Esophagus muscularis mucosa (tissue), 4 donors: ENCODE measurements around the gene MAGI2. TPM values are rescaled to one million over a fixed set of nuclear protein-coding genes. Genes with fewer than 3 reads are reported as not detected.

Experiments
- DNase-seq: peaks from one replicate; pipeline ENCODE4 v3.0.0-alpha.2; 2017; ENCODE audit errors: extremely low spot score
- H3K27ac ChIP-seq, 4 donors: fragments of 200-600 bp; sonication (generic); replicated peaks in 1 of 4; 1 replicate in 3 of 4; 2 replicates in 1 of 4; pipeline ENCODE4 v1.5.1; 2016 to 2019; ENCODE audit warnings: mild to moderate bottlenecking in 1 of 4
- H3K27me3 ChIP-seq, 4 donors: fragments of 200-600 bp; sonication (generic); one replicate each; pipeline versions ENCODE4 v1.5.1 to v1.6.0; 2016 to 2019
- H3K36me3 ChIP-seq, 4 donors: fragments of 200-600 bp; sonication (generic); one replicate each; pipeline ENCODE4 v1.5.1; 2016 to 2019
- H3K4me1 ChIP-seq, 4 donors: fragments of 200-600 bp; sonication (generic); one replicate each; pipeline ENCODE4 v1.5.1; 2016 to 2019
- H3K4me3 ChIP-seq, 4 donors: fragments of 200-600 bp; sonication (generic); 1 replicate in 2 of 4; 2 replicates in 2 of 4; pipeline ENCODE4 v1.5.1; 2016 to 2019; ENCODE audit warnings: mild to moderate bottlenecking in 4 of 4, moderate library complexity in 1 of 4
- H3K9me3 ChIP-seq, 4 donors: fragments of 200-600 bp; sonication (generic); 1 replicate in 3 of 4; 2 replicates in 1 of 4; pipeline ENCODE4 v1.5.1; 2016 to 2019
- EP300 ChIP-seq: sonication (generic); formaldehyde crosslinking; IDR thresholded peaks from one replicate; pipeline ENCODE4 v1.6.1; 2017; ENCODE audit warnings: antibody characterized with exemption
- POLR2A ChIP-seq: fragments of 450-650 bp; IDR thresholded peaks from one replicate; pipeline ENCODE4 v1.6.1; 2017; ENCODE audit warnings: antibody characterized with exemption, moderate library complexity, mild to moderate bottlenecking, low read depth
- POLR2AphosphoS5 ChIP-seq, 2 donors: sonication (generic); formaldehyde crosslinking; IDR thresholded peaks; one replicate each; pipeline ENCODE4 v1.6.1; 2017; ENCODE audit warnings: antibody characterized with exemption in 2 of 2
- WGBS: methylation state at CpG from one replicate; pipeline ENCODE4 v1.1.5; 2018; 5-methylcytosine and 5-hydroxymethylcytosine counted together
- intact Hi-C: fragments of 100-400 bp; cut with DNase I; formaldehyde crosslinking; loops from one replicate; pipeline ENCODE4 v1.15.1; 2023
- total RNA-seq, 4 donors: library from RNA; depleted of rRNA; stranded (reverse); fragments of >200 nt; gene quantifications; one replicate each; pipeline versions ENCODE4 v1.1.0 to v1.2.1, GENCODE V29; 2016
- TF ChIP-seq, protein P1 (sequence below), 3 experiments: fragments of 200-600 bp in 2 of 3; fragments of 450-650 bp in 1 of 3; sonication (generic) in 2 of 3; IDR thresholded peaks; one replicate each; pipeline ENCODE4 v1.5.1; 2017 to 2019; ENCODE audit warnings: antibody characterized with exemption in 3 of 3, mild to moderate bottlenecking in 2 of 3, moderate library complexity in 1 of 3

Gene MAGI2
- total RNA-seq, 4 donors from 2014 or later = 14.4 to 22.3 (median 21.2) TPM

DNA sequence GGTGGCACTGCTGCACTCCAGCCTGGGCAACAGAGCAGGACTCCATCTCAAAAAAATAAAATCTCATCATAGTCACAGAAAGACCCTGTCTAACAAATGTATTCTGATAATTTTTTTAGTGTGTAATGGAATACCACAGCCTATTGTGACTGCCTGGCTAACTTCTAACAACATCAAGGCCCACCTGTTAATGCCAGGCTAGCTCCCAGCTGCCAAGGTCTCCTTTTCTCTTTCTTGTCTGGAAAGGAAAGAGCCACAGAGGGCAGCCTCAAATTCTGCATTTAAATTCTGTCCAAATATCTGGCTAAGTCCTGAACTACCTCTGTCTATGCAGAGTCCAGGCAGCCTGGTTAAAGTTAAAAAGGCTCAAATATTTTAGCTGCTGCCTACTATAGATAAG, 700.9 kb downstream of the MAGI2 start:
- TF ChIP-seq POLR2AphosphoS5 (IDR thresholded peaks at IDR 0.05) (no peak), EP300 (no peak), POLR2A (no peak)
- TF ChIP-seq, protein P1, sequence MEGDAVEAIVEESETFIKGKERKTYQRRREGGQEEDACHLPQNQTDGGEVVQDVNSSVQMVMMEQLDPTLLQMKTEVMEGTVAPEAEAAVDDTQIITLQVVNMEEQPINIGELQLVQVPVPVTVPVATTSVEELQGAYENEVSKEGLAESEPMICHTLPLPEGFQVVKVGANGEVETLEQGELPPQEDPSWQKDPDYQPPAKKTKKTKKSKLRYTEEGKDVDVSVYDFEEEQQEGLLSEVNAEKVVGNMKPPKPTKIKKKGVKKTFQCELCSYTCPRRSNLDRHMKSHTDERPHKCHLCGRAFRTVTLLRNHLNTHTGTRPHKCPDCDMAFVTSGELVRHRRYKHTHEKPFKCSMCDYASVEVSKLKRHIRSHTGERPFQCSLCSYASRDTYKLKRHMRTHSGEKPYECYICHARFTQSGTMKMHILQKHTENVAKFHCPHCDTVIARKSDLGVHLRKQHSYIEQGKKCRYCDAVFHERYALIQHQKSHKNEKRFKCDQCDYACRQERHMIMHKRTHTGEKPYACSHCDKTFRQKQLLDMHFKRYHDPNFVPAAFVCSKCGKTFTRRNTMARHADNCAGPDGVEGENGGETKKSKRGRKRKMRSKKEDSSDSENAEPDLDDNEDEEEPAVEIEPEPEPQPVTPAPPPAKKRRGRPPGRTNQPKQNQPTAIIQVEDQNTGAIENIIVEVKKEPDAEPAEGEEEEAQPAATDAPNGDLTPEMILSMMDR (IDR thresholded peaks at IDR 0.05) = no peak
- Histone ChIP-seq H3K27ac (no peak overlapping the region), H3K27me3 (no peaks in the 10 kb centered on the region), H3K9me3 (peaks cover 0 to 6% (median 3%) of the 10 kb centered on the region in 4 donors), H3K4me1 (no peaks in the 10 kb centered on the region), H3K4me3 (no peak overlapping the region), H3K36me3 (no peaks in the 10 kb centered on the region)
- intact Hi-C loops = no loop called here
- DNase-seq = no peak

DNA sequence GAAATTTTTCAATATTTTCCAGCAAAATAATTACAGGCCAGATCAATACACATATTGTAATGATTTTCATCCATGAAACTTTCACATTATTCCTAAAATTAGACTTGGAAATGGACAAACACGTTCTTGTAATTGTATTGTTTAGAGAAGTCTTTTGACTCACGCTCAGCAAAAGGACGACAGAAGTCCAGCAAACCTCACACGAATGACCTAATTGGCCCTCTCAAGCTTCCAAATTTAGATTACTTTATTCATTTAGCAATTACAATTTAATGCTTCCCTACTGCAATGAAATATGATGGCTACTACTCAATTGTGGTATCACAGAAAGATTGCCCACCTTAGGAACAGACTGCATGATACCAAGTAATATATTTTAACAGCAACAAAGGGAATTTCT, 702.2 kb downstream of the MAGI2 start:
- intact Hi-C loops = no loop called here
- Histone ChIP-seq H3K27ac (no peak overlapping the region), H3K4me3 (no peak overlapping the region), H3K27me3 (no peaks in the 10 kb centered on the region), H3K4me1 (peaks cover 0 to 5% (median 2%) of the 10 kb centered on the region in 4 donors), H3K36me3 (no peaks in the 10 kb centered on the region), H3K9me3 (peaks cover 0 to 6% (median 3%) of the 10 kb centered on the region in 4 donors)
- 53% methylated on average over 4 of the region's 4 CpGs for WGBS
- TF ChIP-seq EP300 = no peak
- TF ChIP-seq, protein P1 (IDR thresholded peaks at IDR 0.05) = no peak
- TF ChIP-seq POLR2A = no peak
- no peak for TF ChIP-seq POLR2AphosphoS5 (IDR thresholded peaks at IDR 0.05)
- DNase-seq = no peak

DNA sequence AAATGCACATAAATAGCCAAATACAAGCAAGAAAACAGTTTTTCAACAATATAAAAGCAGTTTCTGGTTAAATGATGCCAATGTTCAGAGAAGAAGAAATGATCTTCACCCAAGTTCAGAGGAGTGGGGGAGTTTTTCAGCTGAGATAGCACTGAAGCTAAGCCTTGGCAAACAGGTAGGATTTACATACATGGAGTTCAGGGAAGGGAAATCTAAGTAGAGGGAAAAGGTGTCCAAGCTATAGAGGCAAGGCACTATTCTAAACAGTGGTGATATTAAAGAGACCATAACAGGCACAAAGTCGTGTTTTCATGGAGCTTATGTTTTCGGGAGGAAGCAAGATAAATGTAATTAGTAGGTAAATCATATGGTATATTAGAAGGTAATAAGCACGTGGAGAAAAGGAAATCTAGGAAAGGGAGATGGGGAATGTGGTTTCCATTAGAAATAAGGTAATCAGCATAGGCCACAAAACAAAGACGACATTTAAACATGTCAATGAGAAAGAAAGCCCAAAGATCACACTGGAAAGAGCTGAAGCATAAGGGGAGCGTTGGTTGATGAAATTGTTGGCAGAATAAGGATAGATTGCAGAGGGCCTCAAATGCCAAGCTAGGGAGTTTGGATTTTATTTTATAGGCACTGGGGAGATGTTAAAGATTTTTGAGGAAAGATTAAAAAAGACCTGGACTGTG, 704.3 kb downstream of the MAGI2 start:
- Histone ChIP-seq H3K9me3 (peaks cover 0 to 6% (median 3%) of the 10 kb centered on the region in 4 donors), H3K4me3 (no peak overlapping the region), H3K4me1 (peaks cover 0 to 5% (median 3%) of the 10 kb centered on the region in 4 donors), H3K27me3 (no peaks in the 10 kb centered on the region), H3K27ac (no peak overlapping the region), H3K36me3 (no peaks in the 10 kb centered on the region)
- DNase-seq = no peak
- WGBS = 83% methylated on average over 5 of the region's 5 CpGs
- intact Hi-C loops = no loop called here
- TF ChIP-seq, protein P1 (IDR thresholded peaks at IDR 0.05) = no peak
- TF ChIP-seq EP300 = no peak
- no peak for TF ChIP-seq POLR2AphosphoS5 (IDR thresholded peaks at IDR 0.05)
- no peak for TF ChIP-seq POLR2A

DNA sequence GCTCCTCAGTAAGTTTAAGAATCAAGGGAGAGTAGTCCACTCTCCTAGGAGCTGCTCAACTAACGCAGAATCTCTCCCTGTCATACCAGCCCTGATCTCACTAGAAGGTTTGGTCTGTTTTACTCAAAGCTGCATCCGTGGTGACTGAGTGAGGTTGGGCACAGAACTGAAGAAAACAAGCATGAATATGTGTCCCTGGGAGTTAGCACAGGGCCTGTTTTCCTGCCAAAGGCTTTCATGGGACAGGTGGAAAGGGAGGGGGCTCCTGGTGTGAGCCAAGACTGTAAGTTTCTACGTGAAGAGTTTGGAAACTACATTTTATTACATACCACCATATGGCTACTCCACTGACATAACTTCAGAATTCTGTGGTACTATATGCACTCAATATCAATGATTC, 705.9 kb downstream of the MAGI2 start:
- TF ChIP-seq, protein P1 (IDR thresholded peaks at IDR 0.05) = no peak
- TF ChIP-seq EP300 (no peak), POLR2A (no peak), POLR2AphosphoS5 (IDR thresholded peaks at IDR 0.05) (no peak)
- no peaks in the 10 kb centered on the region for H3K36me3 ChIP-seq
- no peaks in the 10 kb centered on the region for H3K9me3 ChIP-seq
- no peak overlapping the region for H3K4me3 ChIP-seq
- H3K27ac ChIP-seq = no peak overlapping the region
- DNase-seq = no peak
- H3K27me3 ChIP-seq = no peaks in the 10 kb centered on the region
- intact Hi-C loops = no loop called here
- peaks cover 0 to 5% (median 3%) of the 10 kb centered on the region in 4 donors for H3K4me1 ChIP-seq
- 79% methylated on average over 3 of the region's 3 CpGs for whole genome bisulfite sequencing

DNA sequence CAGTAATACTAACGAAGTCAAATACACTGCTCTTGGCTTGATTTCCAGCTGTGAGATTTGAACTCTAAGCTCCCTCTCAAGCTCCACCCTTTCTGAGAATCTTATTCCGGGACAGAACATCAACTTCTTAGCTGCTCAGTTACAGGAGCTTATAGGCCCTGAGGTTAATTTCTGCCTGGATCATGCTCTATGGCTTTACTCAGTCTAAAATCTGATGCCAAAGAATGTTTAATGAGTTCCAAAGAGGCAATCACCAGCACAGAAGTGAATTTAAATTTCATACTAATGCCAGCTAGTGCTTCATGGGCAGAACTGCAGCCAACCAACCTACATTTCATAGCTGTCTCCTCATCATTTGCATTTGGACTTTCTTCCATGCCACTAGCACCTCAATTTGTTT, 707.2 kb downstream of the MAGI2 start:
- H3K27me3 ChIP-seq = no peaks in the 10 kb centered on the region
- H3K4me1 ChIP-seq = peaks cover 0 to 5% (median 3%) of the 10 kb centered on the region in 4 donors
- TF ChIP-seq POLR2AphosphoS5 (IDR thresholded peaks at IDR 0.05) (no peak), POLR2A (no peak), EP300 (no peak)
- TF ChIP-seq, protein P1 (IDR thresholded peaks at IDR 0.05) = no peak
- no peak overlapping the region for H3K27ac ChIP-seq
- WGBS = 67% methylated on average over 2 of the region's 2 CpGs
- no peaks in the 10 kb centered on the region for H3K36me3 ChIP-seq
- H3K4me3 ChIP-seq = no peak overlapping the region
- intact Hi-C loops = no loop called here
- no peak for DNase-seq
- H3K9me3 ChIP-seq = no peaks in the 10 kb centered on the region
